HG03565 (cell line): ENCODE data around the gene SIK2.
"Not testable (repeated sequence)": the region's sequence is repeated elsewhere in the genome, so short reads cannot be mapped to it uniquely, and the experiment has no call there.

Experiments
- ATAC-seq: cut with Tn5 transposase; IDR thresholded peaks from one replicate; pipeline ENCODE4 v1.9.1; 2021; ENCODE audit warnings: mild to moderate bottlenecking, moderate library complexity; ENCODE audit not compliant: unreplicated experiment

SIK2 gene

DNA sequence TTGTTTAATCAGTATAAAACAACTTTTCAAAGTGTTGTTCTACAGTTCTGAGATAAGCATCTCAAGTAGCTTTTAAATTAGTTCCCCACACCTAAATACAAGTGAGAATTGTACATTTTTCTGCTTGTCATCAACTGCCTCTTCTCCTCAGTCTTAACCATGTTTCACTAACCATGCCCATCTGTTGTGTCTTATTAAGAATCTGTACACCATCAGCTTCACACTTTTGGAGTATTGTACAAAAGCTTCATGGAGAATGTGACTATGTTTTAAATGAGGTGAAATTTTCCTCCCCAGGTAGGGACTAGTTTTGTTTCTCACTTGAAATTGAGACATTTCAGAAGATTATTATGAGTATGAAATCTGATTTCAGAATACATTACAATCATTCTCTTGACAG, 52.4 kb downstream of the SIK2 start:
- no peak for ATAC-seq

DNA sequence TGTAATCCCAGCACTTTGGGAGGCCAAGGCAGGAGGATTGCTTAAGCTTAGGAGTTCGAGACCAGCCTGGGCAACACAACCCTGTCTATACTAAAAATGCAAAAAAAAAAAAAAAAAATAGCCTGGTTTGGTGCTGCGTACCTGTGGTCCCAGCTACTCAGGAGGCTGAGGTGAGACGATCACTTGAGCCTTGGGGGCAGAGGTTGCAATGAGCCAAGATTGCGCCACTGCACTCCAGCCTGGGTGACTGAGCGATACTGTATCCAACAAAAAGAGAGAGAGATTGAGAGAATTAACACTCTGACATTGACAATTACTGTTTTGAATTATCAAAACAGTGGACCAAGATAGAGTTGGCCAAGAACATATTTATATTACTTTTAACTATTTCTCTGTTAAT, 53.7 kb downstream of the SIK2 start:
- no peak for ATAC-seq

DNA sequence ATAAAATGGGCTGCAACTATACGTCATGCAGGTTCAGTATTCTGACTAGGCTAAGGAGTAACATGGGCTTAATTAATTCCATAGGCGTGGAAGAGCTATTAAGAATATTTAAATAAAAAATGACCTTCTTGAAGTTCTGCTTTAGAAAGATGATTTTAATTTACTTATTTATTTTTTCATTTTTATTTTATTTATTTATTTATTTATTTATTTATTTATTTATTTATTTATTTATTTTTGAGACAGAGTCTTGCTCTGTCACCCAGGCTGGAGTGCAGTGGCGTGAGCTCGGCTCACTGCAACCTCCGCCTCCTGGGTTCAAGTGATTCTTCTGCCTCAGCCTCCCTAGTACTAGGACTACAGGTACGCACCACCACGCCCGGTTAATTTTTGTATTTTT, 55.7 kb downstream of the SIK2 start:
- ATAC-seq: not testable (repeated sequence)

DNA sequence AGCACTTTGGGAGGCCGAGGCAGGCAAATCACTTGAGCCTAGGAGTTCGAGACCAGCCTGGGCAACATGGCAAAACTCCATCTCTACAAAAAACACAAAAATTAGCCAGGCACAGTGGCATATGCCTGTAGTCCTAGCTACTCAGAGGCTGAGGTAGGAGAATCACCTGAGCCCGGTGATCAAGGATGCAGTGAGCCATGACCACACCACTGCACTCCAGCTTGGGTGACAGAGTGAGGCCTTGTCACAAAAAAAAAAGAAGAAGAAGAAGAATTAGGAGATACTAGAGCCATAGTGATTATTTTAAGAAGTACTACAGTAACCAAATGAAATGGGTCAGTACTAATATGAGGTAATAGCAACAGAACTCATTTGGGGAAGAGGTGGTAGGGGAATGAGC, 56.2 kb downstream of the SIK2 start:
- not testable (repeated sequence) for ATAC-seq

DNA sequence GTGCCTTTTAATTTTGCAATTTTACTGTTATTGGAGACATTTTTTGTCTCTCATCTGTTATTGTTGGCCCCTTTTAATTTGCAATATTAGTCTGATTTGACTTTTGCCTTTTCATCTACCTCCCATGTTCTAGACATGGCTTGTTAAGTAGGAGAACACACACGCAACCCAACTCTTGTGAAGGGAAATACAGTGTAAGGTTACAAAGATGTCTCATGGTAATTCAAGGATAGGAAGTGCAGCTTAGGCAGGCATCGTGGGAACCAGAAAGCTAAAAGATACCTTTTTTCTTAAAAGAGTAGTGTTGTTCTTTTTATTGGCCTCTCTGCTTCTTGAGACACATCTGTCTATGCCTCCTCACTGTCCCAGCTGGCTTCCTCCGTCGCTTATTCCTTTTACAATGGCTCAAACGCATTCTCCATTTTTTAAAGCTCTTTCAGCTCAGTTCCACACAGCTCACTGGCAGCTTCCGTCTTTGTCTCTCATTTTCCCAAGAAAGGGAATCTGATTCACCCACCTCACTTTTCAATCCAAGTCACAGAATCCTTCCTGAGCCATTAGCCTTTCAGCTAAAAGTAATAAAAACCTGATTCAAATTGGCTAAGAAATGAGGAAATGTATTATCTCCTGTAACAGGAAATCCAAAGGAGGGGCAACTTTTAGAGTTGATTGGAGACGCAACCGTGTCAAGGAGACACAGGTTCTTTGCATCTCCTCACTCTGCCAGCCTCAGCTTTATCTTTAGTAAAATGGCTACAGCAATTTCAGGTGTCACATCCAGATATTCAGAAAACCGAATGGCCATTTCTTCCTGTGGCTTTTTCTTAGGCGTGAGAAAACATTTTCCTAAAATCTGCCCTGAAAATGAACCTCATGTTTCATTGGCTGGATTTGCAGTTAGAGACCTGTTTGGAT, 57.2 kb downstream of the SIK2 start:
- ATAC-seq: no peak

DNA sequence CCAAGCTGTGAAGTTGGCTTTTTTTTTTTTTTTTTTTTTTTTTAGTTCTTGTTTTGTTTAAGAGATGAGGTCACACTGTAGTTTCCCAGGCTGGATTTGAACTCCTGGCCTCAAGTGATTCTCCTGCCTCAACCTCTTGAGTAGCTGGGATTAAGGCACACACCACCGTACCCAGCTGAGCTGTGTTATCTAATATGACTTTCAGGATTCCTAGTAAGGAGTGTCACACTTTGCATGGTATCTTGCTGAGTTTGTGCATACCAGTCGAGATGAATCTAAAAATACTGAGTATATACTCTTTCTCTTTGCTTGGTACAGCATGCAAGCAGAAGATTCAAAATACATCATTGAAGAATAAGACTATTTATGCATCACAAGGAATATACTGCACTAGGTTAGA, 58.6 kb downstream of the SIK2 start:
- no peak for ATAC-seq

DNA sequence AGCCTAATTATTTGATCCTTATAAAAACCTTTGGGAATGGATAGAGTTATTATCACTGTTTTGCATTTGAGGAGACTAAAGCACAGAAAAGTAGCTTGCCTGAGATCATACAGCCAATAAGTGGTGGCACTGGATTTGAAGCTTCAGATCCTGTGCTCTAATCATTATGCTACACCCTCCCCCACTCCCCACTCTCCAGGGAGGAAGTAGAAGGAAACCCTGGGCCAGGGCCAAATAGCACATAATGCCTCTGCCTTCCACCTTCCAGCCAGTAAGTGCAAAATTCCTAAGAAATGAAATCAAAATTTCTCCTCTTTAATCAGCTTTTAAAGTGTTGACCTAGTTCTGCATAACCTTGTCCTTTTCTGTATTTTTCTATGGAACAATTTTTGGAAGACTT, 61.6 kb downstream of the SIK2 start:
- no peak for ATAC-seq

DNA sequence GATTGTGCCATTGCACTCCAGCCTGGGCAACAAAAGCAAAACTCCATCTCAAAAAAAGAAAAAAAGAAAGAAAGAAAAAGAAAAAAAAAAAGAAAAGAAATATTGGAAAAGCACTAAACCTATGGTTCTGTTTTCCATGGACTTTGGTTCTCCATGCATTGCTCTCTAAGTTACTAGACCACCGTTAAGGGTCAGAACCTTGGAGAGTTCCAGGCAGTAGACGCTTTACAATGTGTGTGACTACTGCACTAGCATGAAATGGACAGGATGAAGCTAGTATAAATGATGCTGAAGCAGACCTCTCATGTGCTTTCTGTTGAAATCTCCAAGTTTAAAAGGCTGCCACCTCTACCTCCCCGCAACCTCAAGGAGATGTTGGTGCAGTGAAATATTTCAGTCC, 63.5 kb downstream of the SIK2 start:
- no peak for ATAC-seq

DNA sequence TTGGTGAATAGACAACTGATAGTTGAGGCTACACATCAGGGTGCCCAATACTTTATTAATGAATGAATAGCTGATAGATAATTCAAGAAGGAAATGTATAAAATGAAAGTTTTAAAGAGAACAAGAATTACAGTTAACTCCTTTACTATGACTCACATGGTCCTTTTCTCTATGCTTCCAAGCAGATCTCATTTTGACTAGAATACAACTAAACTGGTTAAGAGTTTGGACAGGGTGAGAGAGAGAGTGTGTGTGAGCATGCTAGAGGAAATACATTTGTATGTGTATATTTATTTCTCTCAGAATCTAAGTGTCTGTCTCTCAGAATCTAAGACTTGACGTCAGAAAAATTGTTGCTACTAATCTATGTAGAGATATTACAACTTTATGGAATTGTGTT, 66.7 kb downstream of the SIK2 start:
- ATAC-seq: no peak

DNA sequence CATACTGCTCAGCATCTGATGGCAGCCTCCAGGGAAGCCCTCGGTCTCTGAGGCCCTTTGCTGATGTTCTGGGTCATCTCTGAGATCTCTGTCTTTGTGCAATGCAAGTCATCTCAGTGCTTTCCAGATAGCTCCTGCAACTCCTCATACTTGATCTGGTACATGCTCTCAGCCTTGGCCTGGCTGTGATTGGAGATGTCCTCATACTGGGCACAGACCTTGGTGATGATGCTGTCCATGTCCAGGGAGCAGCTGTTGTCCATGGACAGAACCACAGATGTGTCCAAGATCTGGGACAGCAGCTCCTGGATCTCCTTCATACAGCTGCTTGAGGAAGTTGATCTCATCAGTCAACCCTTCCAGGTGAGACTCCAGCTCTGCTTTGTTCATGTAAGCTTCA, 69.1 kb downstream of the SIK2 start:
- no peak for ATAC-seq

DNA sequence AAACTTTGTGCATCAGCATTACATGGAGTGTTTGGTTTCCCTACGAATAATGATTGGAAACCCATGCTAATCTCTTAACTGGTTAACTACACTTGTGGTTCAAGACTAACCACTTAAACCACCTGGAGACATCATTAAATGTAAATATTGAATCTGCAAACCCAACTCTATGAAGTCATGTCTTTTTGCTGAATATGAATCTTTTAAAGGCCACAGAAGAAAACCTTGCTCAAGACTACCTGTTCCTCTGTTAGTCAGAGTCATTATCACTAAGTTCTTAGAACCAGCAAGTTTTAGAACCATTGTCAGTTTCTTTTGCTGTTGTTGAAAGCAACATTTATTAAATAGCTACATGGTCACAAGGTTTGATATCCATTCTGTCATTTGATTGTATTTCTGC, 70.7 kb downstream of the SIK2 start:
- no peak for ATAC-seq

DNA sequence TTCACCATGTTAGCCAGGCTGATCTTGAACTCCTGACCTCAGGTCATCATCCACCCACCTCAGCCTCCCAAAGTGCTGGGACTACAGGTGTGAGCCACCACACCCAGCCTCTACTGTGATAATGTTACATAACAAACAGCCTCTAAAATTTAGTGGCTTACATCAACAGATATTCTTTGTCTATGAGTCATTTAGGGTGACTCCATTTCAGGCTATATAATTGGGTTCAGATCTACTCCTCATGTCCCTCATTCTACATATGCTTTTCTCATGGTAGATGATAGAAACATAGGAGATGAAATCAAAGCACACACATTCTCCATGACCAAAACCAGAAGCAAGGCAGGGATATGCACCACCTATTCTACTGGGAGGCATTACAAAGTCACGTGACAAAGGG, 72.7 kb downstream of the SIK2 start:
- ATAC-seq: no peak

DNA sequence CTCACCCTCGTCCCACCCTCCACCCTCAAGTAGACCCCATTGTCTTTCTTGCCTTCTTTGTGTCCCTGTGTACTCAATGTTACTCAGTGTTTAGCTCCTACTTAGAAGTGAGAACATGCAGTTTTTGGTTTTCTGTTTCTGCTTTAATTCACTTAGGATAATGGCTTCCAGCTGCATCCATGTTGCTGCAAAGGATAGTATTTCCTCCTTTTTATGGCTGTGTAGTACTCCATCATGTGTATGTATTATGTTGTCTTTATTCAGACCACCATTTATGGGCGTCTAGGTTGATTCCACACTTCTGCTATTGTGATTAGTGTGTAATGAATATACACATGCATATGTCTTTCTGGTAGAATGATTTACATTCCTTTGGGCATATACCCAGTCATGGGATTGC, 73.6 kb downstream of the SIK2 start:
- no peak for ATAC-seq

DNA sequence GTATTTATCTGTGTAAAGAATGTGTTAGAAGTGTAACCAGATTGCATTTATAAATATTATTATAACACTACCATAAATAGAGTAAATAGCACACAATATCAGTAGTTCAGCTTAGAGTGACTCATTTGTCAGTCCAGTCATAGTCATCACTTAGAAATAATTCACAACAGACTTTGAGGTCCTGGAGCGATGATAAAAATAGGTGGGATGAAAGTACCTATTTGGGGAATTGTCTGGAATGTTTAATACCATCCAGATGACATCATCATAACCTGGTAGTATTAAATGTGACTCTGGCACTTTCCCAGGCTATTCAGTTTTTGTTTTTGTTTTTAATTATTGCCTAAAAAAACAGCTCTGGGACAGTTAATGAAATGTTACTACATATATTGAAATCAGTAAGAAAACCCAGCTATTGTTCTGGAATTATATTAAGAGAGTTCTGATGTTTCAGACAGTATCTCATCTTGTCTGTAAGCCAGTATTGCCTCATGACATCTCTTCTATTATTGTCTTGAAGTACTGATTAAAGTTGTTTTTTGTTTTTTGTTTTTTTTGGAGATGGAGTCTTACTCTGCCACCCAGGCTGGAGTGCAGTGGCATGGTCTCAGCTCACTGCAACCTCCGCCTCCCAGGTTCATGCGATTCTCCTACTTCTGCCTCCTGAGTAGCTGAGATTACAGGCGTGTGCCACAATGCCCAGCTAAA, 74.8 kb downstream of the SIK2 start:
- ATAC-seq: no peak

DNA sequence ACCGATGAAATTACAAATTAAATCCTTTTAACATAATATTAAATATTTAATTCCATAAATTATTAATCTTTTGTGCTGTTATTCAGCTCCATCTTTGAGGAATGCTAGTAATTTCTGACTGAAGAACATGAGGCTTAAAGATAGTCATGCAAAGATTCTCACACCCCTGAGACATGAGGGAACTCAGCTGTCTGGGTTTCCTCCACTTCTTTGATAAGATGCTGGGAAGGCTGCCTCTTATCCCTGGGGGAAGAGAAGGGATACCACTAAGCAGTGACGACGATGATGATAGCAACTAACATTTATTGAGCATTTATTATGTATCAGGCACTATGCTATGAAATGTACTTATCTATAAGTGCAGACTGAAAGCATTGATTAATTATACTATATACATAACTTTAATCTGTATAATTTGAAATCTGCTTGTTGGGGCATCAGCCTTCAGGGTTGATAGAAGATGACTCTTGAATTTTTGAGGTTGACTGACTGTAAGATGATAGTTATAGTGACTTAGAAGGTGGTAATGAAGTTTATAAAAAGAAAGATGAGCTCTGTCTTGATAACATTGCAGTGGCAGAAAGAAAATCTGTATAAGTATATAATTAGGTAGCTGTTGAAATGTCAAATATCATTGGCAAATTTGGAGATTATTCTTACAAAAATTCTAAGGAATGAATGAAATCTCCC, 78.4 kb downstream of the SIK2 start:
- ATAC-seq: no peak

DNA sequence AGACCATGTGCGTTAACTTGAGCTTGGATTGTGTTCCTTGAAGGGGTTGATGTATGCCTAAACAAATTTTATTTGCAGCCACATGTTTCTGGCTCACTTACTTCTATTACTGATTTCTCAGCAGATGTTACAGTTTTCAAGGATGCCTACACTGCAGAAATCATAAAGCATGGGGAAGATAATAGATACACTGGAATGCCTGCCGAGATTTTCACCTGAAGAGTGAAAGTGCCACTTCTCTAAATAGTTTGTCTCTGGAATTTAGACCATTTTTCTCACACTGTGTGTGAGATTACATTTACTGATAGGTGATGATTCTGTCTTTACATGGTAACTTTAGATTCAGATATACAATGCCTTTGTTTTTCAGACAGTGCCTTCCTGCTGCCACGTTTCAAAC, 81.6 kb downstream of the SIK2 start:
- ATAC-seq: no peak

DNA sequence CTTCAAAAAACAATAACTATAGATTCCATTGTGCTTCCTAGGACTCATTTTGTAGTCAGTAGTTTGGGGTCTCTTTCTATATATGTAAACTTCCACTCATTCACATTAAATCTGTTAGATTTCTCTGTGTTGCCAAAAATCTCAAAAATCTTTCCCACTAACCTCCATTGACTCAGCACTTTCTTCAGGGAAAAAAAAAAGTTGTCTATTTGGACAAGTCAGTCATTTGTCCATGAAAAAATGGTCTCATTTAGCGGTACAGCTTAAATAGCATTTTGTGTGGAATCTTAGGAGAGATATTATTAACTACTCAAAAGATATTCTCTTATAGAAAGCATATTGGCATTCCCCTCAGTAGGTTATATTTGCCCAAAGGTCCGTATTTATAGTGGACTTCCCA, 82.0 kb downstream of the SIK2 start:
- ATAC-seq: no peak

DNA sequence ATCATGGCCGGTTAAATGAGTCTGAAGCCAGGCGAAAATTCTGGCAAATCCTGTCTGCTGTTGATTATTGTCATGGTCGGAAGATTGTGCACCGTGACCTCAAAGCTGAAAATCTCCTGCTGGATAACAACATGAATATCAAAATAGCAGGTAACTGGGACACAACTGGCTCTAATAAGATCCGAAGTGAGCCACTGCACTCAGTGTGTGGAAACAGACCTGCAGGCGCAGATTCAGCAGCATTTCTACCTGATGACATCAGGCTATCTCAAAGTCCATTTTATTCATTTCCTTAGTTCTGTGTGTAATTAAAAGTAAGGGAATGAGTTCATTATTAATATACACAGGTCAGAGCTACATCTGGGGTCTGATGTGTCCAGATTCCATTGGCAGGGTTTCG, 85.8 kb downstream of the SIK2 start:
- no peak for ATAC-seq

DNA sequence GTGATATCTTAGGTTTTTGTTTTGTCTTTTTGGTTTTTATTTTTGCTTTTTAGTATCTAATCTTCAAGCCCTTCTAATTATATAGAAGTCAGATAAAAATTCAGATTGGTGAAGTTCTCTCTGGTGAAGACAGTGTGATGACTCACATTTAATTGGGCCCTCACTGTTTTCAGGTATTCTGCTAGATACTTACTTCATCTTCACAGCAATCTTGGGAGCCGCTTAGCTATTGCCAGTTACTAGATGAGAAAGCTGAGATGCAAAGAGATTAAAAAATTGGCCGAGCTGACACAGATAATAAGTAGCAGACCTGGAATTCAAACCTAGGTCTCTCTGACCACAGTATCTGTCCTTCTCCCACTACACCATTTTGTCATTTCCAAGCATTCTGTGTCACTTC, 88.9 kb downstream of the SIK2 start:
- ATAC-seq: no peak

DNA sequence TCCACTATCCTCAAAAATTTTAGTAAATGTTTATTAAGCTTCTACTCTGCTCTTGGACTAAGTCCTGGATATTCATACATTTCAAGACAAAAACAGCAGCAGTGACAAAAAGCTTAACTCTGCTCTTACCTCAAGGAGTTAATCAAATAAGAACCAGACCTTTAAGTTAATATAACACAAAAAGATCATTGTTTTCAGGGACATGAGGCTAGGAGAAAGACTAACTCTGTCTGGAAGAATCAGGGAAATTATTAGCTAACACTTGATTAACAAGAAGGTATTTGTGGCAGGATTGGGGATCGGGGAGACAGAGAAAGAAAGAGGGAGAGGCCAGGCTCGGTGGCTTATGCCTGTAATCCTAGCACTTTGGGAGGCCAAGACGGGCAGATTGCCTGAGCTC, 89.5 kb downstream of the SIK2 start:
- ATAC-seq: no peak

DNA sequence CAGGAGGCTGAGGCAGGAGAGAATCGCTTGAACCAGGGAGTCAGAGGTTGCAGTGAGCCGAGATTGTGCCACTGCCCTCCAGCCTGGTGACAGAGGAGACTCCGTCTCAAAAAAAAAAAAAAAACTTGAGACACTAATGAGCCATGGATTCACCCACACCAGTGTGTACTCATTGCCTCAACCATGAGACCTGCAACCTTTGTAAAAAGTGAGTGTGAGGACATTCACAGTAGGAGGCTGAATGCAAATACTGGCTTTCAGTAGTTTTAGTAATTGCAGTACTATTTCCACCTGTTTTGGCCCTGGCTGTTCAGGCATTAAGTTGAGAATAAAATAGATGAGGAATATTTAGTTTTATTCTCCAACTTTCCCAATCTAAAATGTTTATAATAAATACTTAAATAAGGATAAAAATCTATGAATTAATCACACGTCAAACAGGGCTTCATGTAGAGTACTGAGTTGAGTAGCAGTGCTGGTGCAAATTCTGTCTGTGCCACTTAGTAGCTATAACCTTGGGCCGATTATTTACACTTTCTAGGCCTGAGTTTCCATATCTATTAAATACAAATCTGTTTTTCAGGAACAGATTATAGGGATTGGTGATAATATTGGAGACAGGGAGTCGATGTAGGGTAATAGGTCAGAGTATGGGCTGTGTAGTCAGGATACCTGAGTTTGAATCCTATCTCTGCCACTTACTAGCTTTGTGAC, 91.1 kb downstream of the SIK2 start:
- no peak for ATAC-seq
